Adrenal gland (tissue), 5 donors: Measurements from ENCODE around the gene SMCP.

Source experiments
- CTCF ChIP-seq, 6 experiments: fragments of 450-650 bp in 4 of 6; fragments of 200-600 bp in 2 of 6; sonication (generic) in 1 of 6; IDR thresholded peaks; 1 replicate in 5 of 6; 2 replicates in 1 of 6; pipeline versions ENCODE4 v1.5.1 to v1.8.0; 2016 to 2021; ENCODE audit warnings: antibody characterized with exemption in 6 of 6, mild to moderate bottlenecking in 2 of 6, moderate library complexity in 1 of 6
- POLR2A ChIP-seq, 2 donors: fragments of 450-650 bp; IDR thresholded peaks; one replicate each; pipeline ENCODE4 v1.6.1; 2017; ENCODE audit warnings: antibody characterized with exemption in 2 of 2, mild to moderate bottlenecking in 2 of 2, moderate library complexity in 1 of 2
- donor health status: DM: no; HTN: no; CAD: no.

DNA sequence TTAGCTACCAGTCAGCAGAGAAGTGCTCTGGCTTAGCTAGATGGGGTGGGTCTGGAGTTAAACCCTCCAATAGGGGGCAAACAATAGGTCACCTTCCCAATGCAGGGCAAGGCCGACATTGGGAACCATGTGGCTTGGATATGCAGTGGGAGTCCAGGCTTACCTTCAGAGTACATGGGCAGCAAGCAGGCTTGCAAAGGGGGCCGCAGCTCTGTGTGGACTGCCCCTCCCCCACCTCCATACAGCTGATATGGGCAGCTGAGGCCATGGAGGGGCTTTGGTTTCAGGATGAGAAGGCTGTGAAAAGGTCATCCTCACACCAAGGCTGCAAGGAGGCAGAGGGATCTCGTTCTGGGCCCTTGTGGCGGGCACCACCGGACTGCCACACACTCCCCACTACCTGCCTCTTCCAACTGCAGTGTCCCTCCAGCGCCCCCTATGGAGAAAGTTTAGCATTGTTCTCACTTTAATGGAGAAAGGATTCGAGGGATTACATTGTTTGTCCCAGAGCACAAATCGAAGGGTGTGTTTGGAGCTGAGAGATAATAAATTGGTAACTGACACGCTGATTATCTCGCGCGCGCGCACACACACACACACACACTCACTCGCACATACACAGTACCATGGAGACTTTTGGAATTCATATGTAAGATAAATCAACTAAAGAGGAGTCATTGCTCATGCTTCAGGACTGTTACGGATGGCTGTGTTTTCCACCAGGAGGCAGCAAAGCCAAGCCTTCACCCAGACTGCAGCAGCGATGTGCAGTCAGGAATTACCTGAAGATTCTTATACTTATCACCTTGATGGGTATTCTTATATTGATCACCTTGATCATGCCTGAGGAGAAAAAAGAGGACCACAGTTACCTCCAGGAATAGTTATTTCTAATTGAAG is 7.0 kb upstream of the SMCP start:
- no peak for TF ChIP-seq CTCF (IDR thresholded peaks at IDR 0.05)
- no peak for TF ChIP-seq POLR2A (IDR thresholded peaks at IDR 0.05)
